Epithelial cell of proximal tubule (primary cell): ENCODE data around the gene SHROOM3. TPM values are rescaled to one million over a fixed set of nuclear protein-coding genes. Genes with fewer than 3 reads are reported as not detected.

ENCODE experiments used
- DNase-seq: peaks from one replicate; pipeline ENCODE4 v3.0.0-alpha.2; 2011; ENCODE audit warnings: low read depth
- H3K4me3 ChIP-seq: 2 replicates; pipeline ENCODE4 v1.5.1; 2011; ENCODE audit warnings: low read depth, mild to moderate bottlenecking, low read length
- CTCF ChIP-seq: conservative IDR thresholded peaks from 2 replicates; pipeline ENCODE4 v1.5.1; 2012; ENCODE audit warnings: low read depth, mild to moderate bottlenecking, low read length
- total RNA-seq: library from RNA; depleted of rRNA; stranded (reverse); fragments of >200 nt; gene quantifications from 2 replicates; pipeline ENCODE4 v1.2.3, GENCODE V29; 2015

The SHROOM3 gene
- total RNA-seq, 1 donor from 2014 or later, result 109 TPM

DNA sequence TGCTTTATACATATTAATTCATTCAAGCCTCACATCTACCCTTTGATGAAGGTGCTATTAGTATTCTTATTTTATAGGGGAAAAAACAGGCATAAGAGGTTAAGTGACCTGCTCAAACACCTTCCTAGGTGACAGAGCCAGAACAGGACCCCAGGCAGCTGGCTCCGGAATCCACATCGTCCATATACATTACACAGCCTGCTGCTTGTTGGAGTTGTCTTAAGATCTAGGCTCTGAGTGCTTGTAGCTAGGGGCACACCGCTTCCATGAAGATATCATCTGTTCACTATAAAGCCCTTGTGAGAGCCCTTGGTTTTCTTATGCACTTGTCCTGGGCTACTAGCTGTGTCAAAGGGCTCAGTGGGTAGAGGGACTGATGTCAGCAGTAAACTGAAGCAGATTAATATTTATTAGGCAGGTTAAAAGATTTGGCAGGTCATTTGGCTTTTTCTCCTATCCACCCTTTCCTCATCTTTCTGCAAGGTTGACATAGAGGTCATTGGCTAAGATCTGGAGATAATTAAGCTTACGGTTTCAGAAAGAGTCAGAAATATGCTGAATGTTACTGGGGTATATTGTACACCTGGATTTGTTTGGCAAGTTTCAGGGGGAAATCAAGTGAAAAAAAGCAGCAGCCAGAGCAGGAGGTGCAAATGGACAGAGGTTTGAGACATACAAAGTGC lies 267.6 kb downstream of the SHROOM3 start:
- TF ChIP-seq CTCF, result no peak
- H3K4me3 ChIP-seq, result no peak overlapping the region
- no peak for DNase-seq

DNA sequence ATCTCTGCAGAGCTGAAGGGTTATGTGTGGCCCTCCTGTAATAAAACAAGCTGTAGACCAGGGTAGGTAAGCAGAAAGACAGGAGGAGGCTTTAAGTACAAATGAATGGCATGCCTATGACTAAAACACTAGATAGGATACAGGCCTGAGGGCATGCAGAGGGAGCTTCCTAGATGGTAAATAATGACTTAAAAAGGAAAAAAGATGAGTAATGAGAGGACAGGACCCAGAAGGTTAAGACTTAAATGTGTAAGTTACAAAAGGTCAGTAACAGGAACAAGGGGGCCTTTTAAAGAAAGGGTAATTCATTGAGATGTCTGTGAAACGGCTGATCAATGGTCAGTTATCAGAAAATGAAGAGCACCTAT lies 268.1 kb downstream of the SHROOM3 start:
- H3K4me3 ChIP-seq, result no peak overlapping the region
- no peak for TF ChIP-seq CTCF
- DNase-seq, result no peak

GRCh38 chr4:76703676-76704075 lies 268.6 kb downstream of the SHROOM3 start:
- no peak for DNase-seq
- no peak overlapping the region for H3K4me3 ChIP-seq
- TF ChIP-seq CTCF, result no peak

GRCh38 chr4:76704133-76704881 lies 269.3 kb downstream of the SHROOM3 start:
- TF ChIP-seq CTCF, result no peak
- H3K4me3 ChIP-seq, result no peak overlapping the region
- no peak for DNase-seq

DNA sequence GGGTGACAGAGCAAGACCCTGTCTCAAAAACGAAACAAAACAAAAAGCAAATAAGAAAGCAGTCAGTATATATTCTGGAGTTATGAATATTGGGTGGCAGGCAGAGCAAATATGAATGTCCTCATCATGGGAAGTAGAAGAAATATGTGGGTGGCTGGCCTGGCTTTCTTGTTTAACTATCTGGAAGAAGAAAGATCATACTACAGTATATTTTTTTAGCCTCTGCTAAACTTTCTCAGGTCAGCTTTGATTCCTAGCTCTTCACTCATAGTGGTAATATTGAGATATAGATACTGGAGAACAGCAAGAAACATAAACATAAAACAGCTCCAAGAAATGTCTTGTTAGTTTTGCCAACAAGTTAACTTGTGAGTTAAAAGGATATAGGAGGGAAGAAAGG lies 270.4 kb downstream of the SHROOM3 start:
- H3K4me3 ChIP-seq, result no peak overlapping the region
- TF ChIP-seq CTCF, result no peak
- no peak for DNase-seq

DNA sequence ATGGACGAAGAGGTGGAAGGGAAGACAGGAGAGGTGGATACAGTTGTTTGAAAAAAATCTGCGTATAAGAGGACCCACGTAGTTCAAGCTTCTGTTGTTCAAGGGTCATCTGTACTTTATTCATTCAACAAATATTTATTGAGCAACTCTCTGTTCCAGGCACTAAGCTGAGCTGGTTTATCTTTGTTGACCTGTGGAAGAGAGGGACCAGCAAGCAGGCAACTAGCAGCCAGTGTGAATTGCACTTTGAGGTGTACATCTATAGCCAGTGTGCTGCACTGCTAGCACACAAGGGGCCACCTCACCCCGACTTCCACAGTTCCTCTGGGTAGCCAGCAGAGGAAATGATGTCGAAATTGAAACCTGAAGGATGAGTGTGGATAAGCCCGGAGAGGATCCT lies 271.6 kb downstream of the SHROOM3 start:
- H3K4me3 ChIP-seq, result no peak overlapping the region
- DNase-seq, result no peak
- no peak for TF ChIP-seq CTCF
